GM12873 (cell line): ENCODE results near the gene LRRC63.

Experiments used
- CTCF ChIP-seq: IDR thresholded peaks from 2 replicates; pipeline ENCODE4 v1.5.1; 2012; ENCODE audit warnings: low read depth, mild to moderate bottlenecking, moderate library complexity, low read length, control low read depth; ENCODE audit not compliant: insufficient read depth; ENCODE audit errors: missing control alignments

The LRRC63 gene

GRCh38 chr13:46176756-46177155, 35.0 kb upstream of the LRRC63 start:
- TF ChIP-seq CTCF = no peak

- no peak for TF ChIP-seq CTCF
Observed at GRCh38 chr13:46178143-46178542, 33.6 kb upstream of the LRRC63 start.

- TF ChIP-seq CTCF = no peak
Observed at GRCh38 chr13:46178821-46179220, 32.9 kb upstream of the LRRC63 start.

GRCh38 chr13:46179491-46179908, 32.2 kb upstream of the LRRC63 start:
- no peak for TF ChIP-seq CTCF

- no peak for TF ChIP-seq CTCF
Observed at GRCh38 chr13:46179969-46180763, 31.6 kb upstream of the LRRC63 start.

- no peak for TF ChIP-seq CTCF
Observed at GRCh38 chr13:46181377-46181839, 30.3 kb upstream of the LRRC63 start.

- no peak for TF ChIP-seq CTCF
Observed at GRCh38 chr13:46181840-46182490, 29.8 kb upstream of the LRRC63 start, which contains the start of gene LCP1. Gene LCP1 (minus strand): TSS chr13:46182177. CDS start chr13:46159662, 22,515 bp downstream.
